Measurements from ENCODE around the gene CHTF8. TPM values are rescaled to one million over a fixed set of nuclear protein-coding genes. Genes with fewer than 3 reads are reported as not detected.
"Not testable (repeated sequence)": the region's sequence is repeated elsewhere in the genome, so short reads cannot be mapped to it uniquely, and the experiment has no call there.

CHTF8 gene
- total and polyA plus RNA-seq, 10 donors, result 46.9 to 125 (median 88.5) TPM

- H3K9me3 ChIP-seq, result no peaks in the 10 kb centered on the region
- H3K27ac ChIP-seq, result no peak overlapping the region
- DNase-seq, result no peak
- 94 to 100% (median 100%) methylated on average over 1 of the region's 1 CpG for WGBS, 5 donors
- intact Hi-C loops (cut with DNase I; ENCODE audit: low total_unique reads), result no loop called here
- H3K36me3 ChIP-seq, result peaks cover 3 to 99% (median 71%) of the 10 kb centered on the region in 6 donors
- H3K27me3 ChIP-seq (replicated peaks in 1 of 7), result no peaks in the 10 kb centered on the region
- no peak for TF ChIP-seq POLR2AphosphoS5 (IDR thresholded peaks at IDR 0.05)
- no peak for TF ChIP-seq CTCF (IDR thresholded peaks at IDR 0.05 in 8 of 11, conservative IDR thresholded peaks at IDR 0.05 in 3 of 11)
- no peak for TF ChIP-seq POLR2A (IDR thresholded peaks at IDR 0.05)
- no peaks in the 10 kb centered on the region for H3K4me1 ChIP-seq
- H3K4me3 ChIP-seq, result no peak overlapping the region
Observed at GRCh38 chr16:69160192-69160591, 27.8 kb upstream of the CHTF8 start.

GRCh38 chr16:69157196-69157595 lies 24.8 kb upstream of the CHTF8 start:
- DNase-seq, result no peak
- intact Hi-C loops (cut with DNase I; ENCODE audit: low total_unique reads), result no loop called here
- Histone ChIP-seq H3K9me3 (no peaks in the 10 kb centered on the region), H3K27ac (no peak overlapping the region), H3K4me1 (no peaks in the 10 kb centered on the region), H3K4me3 (no peak overlapping the region), H3K27me3 (replicated peaks in 1 of 7) (no peaks in the 10 kb centered on the region), H3K36me3 (peaks cover 3 to 100% (median 80%) of the 10 kb centered on the region in 6 donors)
- 78 to 91% (median 80%) methylated on average over 3 of the region's 3 CpGs for WGBS, 5 donors
- TF ChIP-seq POLR2AphosphoS5 (IDR thresholded peaks at IDR 0.05), result no peak
- TF ChIP-seq POLR2A (IDR thresholded peaks at IDR 0.05), result no peak

- intact Hi-C loops (cut with DNase I; ENCODE audit: low total_unique reads), result loop anchor here (2.0 kb wide), 1 partner anchor 138 kb away; no protein-coding TSS in a partner anchor
- no peaks in the 10 kb centered on the region for H3K9me3 ChIP-seq
- peaks cover 0 to 3% (median 0%) of the 10 kb centered on the region in 6 donors for H3K4me1 ChIP-seq
- TF ChIP-seq CTCF (IDR thresholded peaks at IDR 0.05 in 8 of 11, conservative IDR thresholded peaks at IDR 0.05 in 3 of 11) (peak; percentile 47 to 89 (median 80)), POLR2A (IDR thresholded peaks at IDR 0.05) (no peak)
- H3K4me3 ChIP-seq, result no peak overlapping the region
- no peak overlapping the region for H3K27ac ChIP-seq
- WGBS, 5 donors, result 63 to 70% (median 68%) methylated on average over 15 to 16 of the region's 16 CpGs
- peaks cover 0 to 98% (median 68%) of the 10 kb centered on the region in 6 donors for H3K36me3 ChIP-seq
- DNase-seq, result no peak
- H3K27me3 ChIP-seq (replicated peaks in 1 of 7), result no peaks in the 10 kb centered on the region
Observed at GRCh38 chr16:69150146-69150865, 17.9 kb upstream of the CHTF8 start.

GRCh38 chr16:69149621-69150020 lies 17.2 kb upstream of the CHTF8 start:
- H3K27ac ChIP-seq; H3K4me3 ChIP-seq; H3K9me3 ChIP-seq; DNase-seq; H3K4me1 ChIP-seq; H3K27me3 ChIP-seq (replicated peaks in 1 of 7): not testable (repeated sequence)
- peaks cover 0 to 98% (median 70%) of the 10 kb centered on the region in 6 donors for H3K36me3 ChIP-seq
- WGBS, 5 donors, result 88 to 97% (median 92%) methylated on average over 9 of the region's 9 CpGs
- intact Hi-C loops (cut with DNase I; ENCODE audit: low total_unique reads), result loop anchor here (2.0 kb wide), 1 partner anchor 139 kb away; no protein-coding TSS in a partner anchor

- 86 to 94% (median 87%) methylated on average over 4 of the region's 4 CpGs for WGBS, 5 donors
- intact Hi-C loops (cut with DNase I; ENCODE audit: low total_unique reads), result no loop called here
- no peak overlapping the region for H3K27ac ChIP-seq
Observed at GRCh38 chr16:69145658-69146057, 13.3 kb upstream of the CHTF8 start.

More at GRCh38 chr16:69145658-69146057, 13.3 kb upstream of the CHTF8 start:
- peaks cover 0 to 98% (median 70%) of the 10 kb centered on the region in 6 donors for H3K36me3 ChIP-seq
- no peaks in the 10 kb centered on the region for H3K9me3 ChIP-seq
- H3K27me3 ChIP-seq (replicated peaks in 1 of 7), result no peaks in the 10 kb centered on the region
- H3K4me1 ChIP-seq, result peaks cover 0 to 3% (median 0%) of the 10 kb centered on the region in 6 donors
- no peak for DNase-seq
- H3K4me3 ChIP-seq, result no peak overlapping the region
- TF ChIP-seq POLR2A (IDR thresholded peaks at IDR 0.05) (no peak), CTCF (IDR thresholded peaks at IDR 0.05 in 8 of 11, conservative IDR thresholded peaks at IDR 0.05 in 3 of 11) (no peak), POLR2AphosphoS5 (IDR thresholded peaks at IDR 0.05) (no peak)
